GM21737 (cell line): ENCODE results near the gene SEMA3F.

Experiments used
- ATAC-seq: cut with Tn5 transposase; IDR thresholded peaks from one replicate; pipeline ENCODE4 v1.9.1; 2021; ENCODE audit warnings: mild to moderate bottlenecking, moderate library complexity; ENCODE audit not compliant: unreplicated experiment

The SEMA3F gene

GRCh38 chr3:50154840-50155490 lies at the start of gene SEMA3F:
SEMA3F (plus strand) TSS chr3:50155324; CDS start chr3:50159623, 4,299 bp downstream.
- peak; percentile 57 for ATAC-seq

DNA sequence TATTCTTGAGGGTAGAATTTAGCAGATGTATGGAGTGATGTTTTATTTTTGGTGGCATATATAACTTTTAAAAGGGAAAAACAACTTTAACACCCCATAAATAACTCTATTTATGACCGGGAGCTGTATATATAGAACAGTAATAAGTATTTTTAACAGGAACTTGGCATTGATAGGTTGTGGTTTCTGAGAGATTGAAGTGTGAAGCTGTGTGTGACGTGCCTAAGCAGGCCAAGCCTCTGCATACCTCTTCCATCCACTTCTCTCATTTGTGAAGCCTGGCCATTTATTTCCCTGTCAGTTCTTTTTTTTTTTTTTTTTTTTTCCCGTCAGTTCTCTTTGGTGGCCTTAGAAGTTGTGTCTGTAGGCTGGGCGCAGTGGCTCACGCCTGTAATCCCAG lies 43.4 kb upstream of the SEMA3F start:
- ATAC-seq, result no peak

DNA sequence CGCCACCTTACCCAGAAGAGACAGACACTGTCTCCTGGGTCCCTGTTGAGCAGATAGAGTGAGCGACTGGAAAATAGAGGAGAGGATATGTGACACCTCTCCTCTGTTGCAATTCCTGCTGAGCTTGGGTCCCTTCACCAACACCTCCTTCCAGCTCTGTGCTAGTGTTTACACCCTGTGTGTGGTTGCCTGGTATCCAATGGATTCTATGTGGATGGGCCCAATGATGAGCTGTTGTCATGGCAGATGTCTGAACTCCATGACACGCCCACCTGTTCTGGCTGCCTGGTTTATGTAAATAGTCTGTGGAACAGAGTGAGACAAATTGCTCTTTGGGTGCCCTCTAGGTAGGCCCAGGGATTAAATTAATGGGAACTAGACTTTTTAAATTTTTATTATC lies 42.7 kb upstream of the SEMA3F start:
- ATAC-seq, result no peak

DNA sequence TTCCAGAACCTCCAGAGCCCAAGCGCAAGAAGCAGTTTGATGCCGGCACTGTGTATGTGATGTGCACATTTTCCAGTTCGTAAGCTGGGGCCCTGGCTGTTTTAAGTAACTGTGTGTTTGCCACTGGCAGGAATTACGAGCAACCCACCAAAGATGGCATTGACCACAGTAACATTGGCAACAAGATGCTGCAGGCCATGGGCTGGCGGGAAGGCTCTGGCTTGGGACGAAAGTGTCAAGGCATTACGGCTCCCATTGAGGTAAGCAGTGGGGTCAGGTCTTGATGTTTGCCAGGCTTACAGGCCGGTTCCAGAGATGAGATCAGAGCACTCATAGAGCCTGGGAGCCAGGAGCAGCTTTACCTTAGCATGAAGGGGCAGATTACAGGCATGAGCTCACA lies 38.0 kb upstream of the SEMA3F start:
- no peak for ATAC-seq

DNA sequence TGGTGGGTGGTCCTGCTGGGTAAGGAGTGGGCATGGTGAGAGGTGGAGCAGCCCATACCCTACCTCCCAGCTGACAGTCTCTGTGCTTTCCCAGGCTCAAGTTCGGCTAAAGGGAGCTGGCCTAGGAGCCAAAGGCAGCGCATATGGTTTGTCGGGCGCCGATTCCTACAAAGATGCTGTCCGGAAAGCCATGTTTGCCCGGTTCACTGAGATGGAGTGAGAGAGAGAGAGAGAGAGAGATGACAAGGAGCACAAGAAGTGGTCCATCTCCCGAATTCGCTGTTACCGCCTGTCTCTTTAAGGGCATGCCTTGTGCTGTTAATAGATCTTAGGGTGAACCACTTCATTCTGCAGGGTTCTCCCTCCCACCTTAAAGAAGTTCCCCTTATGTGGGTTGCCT lies 36.9 kb upstream of the SEMA3F start:
- no peak for ATAC-seq

- ATAC-seq, result no peak
These were observed 35.3 kb upstream of the SEMA3F start for GRCh38 chr3:50119786-50120185.

GRCh38 chr3:50120364-50121071 lies 34.6 kb upstream of the SEMA3F start:
- ATAC-seq, result no peak

- ATAC-seq, result no peak
These were observed 33.8 kb upstream of the SEMA3F start for GRCh38 chr3:50121072-50122032.

GRCh38 chr3:50122071-50122470 lies 33.1 kb upstream of the SEMA3F start:
- no peak for ATAC-seq

- no peak for ATAC-seq
These were observed 32.3 kb upstream of the SEMA3F start for GRCh38 chr3:50122661-50123391.

DNA sequence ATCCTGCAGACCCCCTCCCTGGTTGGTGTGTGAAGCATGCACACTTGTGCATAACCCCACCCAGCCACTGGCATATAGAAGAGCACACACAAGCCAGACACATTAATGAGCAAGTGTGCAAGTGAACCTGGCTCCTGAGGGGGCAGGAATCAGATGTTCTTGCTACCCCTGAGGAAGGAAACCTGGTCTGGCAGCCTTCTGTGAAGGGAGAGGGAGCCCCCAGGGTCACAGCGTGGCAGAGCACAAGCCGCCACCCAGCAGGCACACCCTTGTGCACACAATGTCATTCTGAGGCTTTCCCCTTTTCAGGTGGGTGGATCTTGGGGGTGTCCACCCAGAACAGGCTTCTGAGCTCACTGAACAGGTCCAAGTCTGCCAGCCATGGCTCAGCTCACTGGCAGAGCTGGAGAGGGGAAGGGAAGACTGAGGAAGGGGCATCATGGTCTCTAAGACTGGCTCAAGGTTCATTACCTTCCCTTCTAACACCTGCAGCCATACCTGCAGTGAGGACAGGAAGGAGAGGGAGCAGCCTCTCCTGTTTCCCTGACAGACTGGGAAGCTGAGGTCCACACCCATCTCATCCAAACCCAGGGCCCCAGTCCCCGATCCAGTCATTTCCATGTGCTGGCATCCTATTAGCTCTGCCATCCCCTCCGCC lies 31.6 kb upstream of the SEMA3F start:
- ATAC-seq, result no peak

DNA sequence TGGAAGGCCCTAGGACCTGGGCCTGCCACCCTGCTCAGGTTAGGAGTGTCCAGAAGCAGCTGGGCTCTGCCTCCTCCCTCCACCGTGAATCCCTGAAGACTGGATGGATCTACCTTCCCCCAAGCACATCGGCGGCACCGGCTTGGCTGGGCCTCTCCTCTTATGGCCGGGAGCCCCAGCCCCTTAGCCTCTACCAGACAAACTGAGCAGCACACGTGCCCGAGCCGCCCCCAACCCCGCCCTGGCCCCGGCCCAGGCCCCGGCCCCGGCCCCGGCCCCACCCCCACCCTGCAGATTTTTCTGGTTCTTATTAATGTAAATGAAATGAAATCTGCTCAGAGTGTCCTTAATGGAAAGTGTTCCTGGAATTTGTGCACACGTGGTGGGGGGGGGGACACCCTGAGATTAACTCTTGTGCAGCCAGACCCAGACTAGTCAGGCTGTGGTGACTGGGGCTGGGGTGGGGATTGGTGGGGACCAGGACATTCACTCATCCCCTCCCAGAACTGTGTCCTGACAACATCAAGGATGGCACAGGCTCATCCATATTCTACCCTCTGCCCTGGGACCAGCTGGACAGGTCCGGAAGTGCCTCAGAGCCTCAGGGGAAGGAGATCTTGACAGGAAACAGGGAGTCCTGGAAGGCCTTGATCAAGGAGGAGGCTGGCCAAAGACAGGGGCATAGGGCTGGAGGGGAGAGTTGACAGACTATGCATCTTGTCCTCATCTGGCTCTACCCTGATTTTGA lies 30.9 kb upstream of the SEMA3F start:
- ATAC-seq, result no peak

GRCh38 chr3:50124800-50125178 lies 30.3 kb upstream of the SEMA3F start:
- no peak for ATAC-seq

GRCh38 chr3:50125541-50126286 lies 29.4 kb upstream of the SEMA3F start:
- no peak for ATAC-seq

DNA sequence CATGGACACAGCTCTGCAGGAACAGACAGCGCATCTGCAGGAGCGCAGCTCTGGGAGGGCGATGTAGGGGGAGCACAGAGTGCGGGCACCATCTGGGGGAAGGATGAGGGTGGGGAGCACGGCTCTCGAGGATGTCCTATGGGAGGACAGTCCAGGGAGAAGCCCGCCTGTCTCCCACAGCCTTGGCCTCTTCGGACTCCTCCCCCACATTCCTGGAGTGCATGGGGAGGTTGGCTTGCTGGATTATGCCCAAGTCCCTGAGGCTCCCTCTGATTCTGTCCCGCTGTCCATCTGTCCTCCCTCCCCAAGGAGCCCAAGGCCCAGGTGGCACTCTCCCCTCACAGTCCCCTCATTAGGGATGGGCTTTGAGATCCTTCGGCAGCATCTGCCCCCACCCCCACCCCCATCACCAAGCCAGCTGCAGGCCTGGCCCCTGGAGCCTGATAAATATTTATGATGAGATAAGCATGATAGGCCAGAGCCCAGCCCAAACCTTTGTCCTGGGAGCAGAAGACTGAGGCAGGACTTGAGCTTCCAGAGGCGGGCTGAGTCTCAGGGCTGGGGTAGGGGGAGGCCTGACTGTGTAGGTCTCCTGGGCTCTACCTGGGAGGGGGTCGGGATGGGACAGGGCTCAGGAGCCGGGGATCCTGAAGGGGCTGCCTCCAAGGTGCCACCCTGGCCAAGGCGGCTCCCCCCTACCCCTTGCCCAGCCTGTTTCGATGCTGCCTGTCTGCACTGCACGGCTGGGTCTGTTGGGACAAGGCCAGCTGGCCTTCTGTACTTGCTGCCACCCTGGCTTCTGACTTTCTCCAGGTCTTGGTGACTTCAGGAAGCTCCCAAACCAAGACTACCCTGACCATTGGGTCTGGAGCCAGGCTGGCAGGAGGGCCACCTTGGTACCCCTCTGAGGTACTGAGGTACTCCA lies 28.6 kb upstream of the SEMA3F start:
- no peak for ATAC-seq

- ATAC-seq, result no peak
These were observed 27.9 kb upstream of the SEMA3F start for GRCh38 chr3:50127251-50127691.

DNA sequence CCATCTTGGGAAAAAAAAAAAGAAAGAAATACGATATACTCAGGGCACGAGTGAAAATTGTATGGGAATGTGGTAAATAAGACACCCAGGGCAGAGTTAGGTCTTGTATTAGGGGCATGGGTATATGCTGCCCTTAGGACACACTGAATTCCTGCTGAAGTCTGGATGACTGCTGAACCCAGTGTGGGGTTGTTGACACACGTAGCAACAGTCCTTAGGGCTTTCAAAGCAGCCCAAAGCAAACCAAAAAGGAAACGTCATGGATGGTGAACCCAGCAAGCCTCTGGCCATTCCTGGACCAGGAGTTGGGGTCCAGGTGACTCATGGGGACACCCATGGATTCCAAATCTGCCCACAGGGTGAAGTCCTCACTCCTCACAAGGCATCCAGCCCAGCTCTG lies 27.1 kb upstream of the SEMA3F start:
- no peak for ATAC-seq

DNA sequence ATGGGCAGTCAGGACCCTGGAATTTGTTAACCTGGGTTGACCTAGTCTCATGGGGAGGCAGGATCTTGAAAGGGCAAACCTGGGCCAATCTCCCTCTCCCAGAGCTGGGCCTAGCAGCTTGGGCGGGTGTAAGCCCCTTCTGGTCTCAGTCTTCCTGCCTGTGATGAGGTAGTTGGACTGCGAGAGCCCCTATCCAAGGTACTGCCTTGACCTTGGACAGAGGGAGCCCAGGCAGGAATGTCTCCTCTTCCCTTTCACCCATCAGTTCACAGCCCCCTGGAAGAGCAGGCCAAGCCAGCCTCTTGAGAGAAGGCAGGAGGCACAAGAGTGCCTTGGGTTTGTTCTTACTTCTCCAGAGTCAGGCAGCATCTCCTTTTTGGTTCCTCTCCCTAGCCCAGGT lies 24.7 kb upstream of the SEMA3F start:
- ATAC-seq, result no peak
